IPS DF 4.7 (cell line): Measurements from ENCODE around the gene EVX1.

Experiments
- DNase-seq: peaks from one replicate; pipeline ENCODE4 v3.0.0-alpha.2; 2013; ENCODE audit warnings: low spot score; ENCODE audit errors: extremely low read depth

Gene EVX1

DNA sequence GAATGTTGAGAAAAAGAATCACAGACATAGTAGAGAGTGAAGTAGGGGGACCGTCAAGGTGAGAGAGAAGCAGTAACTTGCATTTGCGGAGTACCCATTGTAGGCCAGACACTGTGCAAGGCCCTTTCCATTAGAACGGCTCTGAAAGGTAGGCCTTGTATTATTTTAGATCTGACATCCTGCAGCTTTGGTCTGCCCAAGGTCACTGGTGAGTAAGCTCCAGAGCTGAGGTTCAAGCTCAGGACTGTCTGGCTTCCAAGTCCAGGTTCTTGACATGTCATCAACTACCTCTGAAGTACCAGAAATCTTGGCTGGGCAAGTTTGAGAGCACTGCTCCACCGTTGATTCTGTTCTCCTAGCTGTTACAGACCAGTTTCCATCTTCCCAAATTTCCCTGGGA, 13.2 kb upstream of the EVX1 start:
- no peak for DNase-seq

GRCh38 chr7:27235387-27236311, 7.0 kb upstream of the EVX1 start:
- DNase-seq: no peak

DNA sequence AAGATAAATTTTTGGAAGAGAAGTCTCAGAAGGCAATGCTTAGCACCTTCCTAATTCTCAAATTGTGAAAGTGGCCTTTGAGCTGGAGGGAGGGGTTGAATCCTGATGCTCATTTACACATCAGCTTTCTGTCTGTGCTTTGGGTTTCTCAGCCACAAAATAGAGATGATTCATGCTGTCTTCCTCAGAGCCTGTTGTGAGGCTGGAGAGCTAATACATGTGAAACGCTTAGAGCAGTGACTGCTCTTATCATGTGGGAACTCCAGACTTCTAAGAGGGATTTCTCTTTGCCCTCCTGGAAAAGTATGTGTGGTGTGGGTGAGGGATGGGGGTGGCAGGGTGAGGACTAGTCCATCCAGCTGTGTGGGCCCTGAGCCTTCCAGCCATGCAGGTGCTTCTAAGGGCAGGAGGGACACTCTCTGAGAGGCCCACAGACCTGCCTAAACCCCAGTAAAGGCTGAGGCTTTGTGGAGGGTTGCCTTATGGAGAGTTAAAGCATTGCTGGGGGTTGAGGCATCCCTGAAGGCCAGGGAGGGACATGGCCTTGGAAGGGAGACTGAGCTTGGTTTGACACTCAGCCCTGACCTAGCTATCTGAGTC, 4.8 kb upstream of the EVX1 start:
- no peak for DNase-seq

GRCh38 chr7:27238979-27239386, 3.6 kb upstream of the EVX1 start:
- DNase-seq: no peak

DNA sequence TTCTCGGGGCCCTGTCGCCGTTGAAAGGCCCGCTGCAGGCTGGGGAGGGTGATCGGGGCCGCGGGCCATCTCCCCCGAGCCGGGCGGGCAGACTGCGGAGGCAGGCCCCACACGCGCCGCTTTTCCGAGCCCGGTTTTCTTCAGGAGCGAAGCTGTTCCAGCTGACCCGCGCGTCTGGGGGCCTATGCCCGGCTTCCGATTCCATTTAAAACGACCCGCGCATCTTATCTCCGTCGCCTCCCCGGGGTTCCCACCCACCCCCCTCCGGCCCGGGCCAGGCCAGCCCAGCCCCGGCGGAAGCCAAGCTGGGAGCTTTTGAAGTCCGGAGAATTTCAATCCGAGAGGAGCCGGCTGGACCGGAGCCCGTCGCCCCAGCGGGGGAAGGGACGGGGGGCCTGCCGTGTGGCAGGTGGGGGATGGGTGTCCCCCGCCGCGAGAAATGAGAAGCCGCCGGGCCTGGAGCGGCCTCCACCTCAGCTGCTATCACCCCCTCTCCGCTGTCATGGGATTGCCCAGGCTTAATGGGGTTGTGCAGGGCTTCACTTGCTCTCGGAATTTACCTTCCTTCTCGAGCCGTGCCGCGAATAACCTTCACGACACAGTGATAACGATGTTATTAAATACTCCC, 3.1 kb upstream of the EVX1 start:
- no peak for DNase-seq

GRCh38 chr7:27240015-27240731, 2.4 kb upstream of the EVX1 start:
- DNase-seq: no peak

DNA sequence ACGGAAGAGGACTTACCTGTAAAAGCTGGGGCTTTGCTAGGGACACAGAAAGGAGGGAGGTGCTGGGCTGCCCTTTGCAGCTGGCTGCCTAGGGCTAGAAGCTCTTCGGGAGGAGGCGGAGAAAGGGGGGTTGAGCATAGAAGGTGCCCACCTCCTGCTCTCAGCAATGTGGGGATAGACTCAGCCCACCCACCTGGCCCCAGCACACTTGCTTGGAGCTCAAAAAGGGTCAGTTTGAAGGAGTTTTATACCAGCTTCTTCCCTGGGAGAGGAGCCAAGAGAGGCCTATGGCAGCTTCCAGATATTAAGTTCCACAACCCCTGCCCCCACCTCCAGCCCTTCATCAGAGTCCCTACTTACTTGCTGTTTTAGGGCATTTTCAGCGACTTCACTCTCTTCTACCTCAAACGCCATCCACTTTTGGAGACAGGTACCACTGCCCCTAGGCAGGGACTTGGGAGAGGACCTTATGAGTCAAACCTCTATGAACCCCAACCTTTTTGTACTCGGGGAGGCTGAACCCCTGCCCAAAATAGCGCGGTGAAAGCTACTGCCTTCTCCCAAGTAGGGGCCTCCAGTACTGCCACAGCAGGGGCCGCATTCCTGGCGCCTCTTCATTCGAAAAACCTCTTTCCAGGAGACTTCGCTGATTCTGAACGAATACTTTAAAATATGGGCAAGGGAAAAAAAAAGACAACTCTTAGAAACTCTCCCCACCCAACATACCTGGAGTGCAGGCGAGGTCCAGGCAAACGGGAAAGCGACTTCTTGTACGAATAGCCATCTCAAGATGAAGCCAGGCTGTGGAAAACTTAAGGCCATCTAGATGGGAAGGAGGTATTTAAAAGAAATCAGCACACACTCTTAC, 1.2 kb upstream of the EVX1 start:
- DNase-seq: no peak

GRCh38 chr7:27242154-27242553, 448 bp upstream of the EVX1 start:
- no peak for DNase-seq

- no peak for DNase-seq
Measured at GRCh38 chr7:27243340-27244163, 950 bp downstream of the EVX1 start.

DNA sequence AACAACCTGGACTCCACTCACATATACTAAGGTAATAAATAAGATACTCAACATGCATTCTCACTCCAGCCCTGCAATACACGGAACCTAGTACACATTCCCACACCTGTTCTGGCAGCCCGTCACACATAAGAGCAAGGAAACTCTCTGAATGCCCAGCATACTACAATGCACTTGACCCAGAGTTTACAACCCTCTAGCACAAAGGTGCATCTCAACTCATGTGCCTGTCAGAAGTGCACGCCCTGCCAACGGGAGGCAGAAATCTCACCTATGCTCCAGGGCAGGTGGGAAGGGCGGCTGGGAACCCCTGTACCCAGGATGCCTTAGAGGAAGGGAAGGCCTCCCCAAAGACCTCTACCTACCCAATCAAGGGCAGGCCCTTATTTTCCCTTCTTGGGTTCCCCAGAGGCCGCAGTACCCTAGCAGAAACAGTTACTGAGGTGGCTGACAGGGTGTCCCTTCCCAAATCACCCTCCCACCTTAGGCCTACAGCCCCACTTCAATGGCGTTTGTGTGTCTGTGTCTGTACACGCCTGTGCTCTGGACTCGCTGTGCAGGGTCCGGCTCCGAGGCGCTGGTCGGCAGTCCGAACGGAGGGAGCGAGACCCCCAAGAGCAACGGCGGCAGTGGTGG, 2.0 kb downstream of the EVX1 start:
- DNase-seq: no peak

DNA sequence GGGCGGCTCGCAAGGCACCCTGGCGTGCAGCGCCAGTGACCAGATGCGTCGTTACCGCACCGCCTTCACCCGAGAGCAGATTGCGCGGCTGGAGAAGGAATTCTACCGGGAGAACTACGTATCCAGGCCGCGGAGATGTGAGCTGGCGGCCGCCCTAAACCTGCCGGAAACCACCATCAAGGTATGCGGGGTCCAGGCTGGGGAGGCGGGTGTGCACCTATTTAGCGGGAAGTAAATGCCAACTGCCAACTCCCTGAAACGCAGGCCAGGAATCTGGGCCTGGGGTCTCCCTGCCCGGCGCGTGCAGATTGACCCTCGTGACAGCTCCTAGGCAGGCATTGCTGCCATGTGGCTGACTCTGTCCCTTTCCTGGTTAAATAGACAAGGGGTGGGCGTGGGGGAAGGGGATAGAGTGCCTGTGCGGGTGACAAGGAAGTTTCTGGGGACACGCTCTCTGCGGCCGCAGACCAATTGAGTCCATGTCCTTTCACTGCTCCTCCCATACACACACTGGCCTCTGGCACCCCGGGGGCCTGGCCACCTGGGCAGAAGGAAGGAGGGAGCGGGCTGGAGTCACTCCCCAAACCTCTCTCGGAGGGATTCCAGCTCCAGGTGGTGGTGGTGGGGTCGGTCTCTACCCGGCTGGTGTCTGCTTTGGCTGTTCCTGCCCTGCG, 2.7 kb downstream of the EVX1 start:
- no peak for DNase-seq

DNA sequence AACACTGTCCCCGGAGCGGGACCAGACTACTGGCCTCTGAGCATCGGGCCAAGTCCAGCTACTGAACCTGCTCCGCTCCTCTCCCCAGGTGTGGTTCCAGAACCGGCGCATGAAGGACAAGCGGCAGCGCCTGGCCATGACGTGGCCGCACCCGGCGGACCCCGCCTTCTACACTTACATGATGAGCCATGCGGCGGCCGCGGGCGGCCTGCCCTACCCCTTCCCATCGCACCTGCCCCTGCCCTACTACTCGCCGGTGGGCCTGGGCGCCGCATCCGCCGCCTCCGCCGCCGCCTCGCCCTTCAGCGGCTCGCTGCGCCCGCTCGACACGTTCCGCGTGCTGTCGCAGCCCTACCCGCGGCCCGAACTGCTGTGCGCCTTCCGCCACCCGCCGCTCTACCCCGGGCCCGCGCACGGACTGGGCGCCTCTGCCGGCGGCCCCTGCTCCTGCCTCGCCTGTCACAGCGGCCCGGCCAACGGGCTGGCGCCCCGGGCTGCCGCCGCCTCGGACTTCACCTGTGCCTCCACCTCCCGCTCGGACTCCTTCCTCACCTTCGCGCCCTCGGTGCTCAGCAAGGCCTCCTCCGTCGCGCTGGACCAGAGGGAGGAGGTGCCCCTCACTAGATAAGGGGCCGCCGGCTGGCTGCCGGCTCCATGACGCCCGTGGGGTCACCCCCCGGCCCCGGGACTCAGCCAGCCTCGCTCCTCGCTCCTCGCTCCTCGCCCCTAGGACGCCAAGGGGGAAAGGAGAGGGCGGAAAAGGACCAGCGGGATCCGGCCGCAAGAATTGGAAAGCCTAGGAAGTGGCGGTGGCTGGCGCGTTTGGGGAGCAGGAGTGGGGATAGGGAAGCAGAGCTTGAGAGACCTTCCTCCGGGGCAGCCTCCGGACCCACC, 3.4 kb downstream of the EVX1 start:
- no peak for DNase-seq

- no peak for DNase-seq
Measured at GRCh38 chr7:27247000-27247399, 4.4 kb downstream of the EVX1 start.

DNA sequence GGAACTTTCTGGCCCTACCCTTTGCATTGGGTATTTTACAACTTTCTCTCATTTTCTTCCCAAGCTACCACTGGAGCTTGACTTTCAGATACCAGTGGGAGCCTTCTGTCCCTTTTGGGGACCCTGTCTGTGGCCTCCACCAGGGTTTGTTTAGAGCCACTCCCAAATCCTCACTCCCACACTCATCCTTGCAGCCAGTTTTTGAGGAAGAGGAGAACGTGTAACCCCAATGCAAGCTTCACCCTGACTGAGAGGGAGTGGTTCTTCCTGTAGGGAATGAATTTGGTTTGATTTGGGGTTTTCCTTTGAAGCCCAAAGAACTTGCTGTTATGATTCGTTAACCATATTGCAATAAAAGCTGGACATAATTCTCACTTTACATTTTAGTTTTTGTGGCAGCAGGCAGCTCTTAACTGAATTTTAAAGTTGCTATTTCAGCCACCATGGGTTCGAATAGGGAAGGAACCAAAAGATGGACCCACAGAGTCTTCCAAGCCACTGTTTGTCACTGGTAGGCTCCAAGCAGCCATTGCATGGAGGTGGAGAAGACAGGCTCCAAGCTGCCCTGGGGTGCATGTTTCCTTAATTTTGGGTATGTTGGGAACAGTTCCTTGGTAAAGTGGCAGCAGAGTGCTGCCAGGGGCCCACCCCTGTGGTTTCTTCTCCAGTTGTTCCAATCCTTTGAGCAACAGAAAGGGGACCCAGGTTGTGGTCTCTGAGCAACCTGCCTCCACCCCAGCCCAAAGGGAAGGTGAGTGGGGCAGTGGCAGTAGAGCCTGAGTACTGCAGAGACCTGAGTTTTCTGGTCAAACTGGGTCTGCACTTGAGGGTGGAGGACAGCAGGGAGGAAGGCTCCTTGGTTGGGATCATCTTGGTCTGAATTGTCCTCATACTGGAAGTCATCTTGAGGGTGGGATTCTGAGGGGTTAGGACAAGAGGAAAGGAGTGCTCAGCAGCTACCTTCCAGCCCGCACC, 5.1 kb downstream of the EVX1 start:
- no peak for DNase-seq

GRCh38 chr7:27248427-27248806, 5.8 kb downstream of the EVX1 start:
- DNase-seq: no peak

- no peak for DNase-seq
Measured at GRCh38 chr7:27248911-27249723, 6.5 kb downstream of the EVX1 start.
